HG02571 (cell line): Measurements from ENCODE around the gene CNTNAP2.
"Not testable (repeated sequence)": the region's sequence is repeated elsewhere in the genome, so short reads cannot be mapped to it uniquely, and the experiment has no call there.

ENCODE experiments used
- ATAC-seq: cut with Tn5 transposase; IDR thresholded peaks from one replicate; pipeline ENCODE4 v1.9.1; 2021; ENCODE audit warnings: mild to moderate bottlenecking, moderate library complexity; ENCODE audit not compliant: unreplicated experiment

The CNTNAP2 gene

GRCh38 chr7:147798001-147798400 is 1681.4 kb downstream of the CNTNAP2 start:
- no peak for ATAC-seq

GRCh38 chr7:147801762-147802161 is 1685.2 kb downstream of the CNTNAP2 start:
- ATAC-seq, result not testable (repeated sequence)

GRCh38 chr7:147803151-147803550 is 1686.5 kb downstream of the CNTNAP2 start:
- no peak for ATAC-seq

GRCh38 chr7:147803606-147804005 is 1687.0 kb downstream of the CNTNAP2 start:
- no peak for ATAC-seq

- ATAC-seq, result no peak
Measured at GRCh38 chr7:147804032-147804431, 1687.4 kb downstream of the CNTNAP2 start.

- ATAC-seq, result no peak
Measured at GRCh38 chr7:147805996-147806576, 1689.5 kb downstream of the CNTNAP2 start.

GRCh38 chr7:147809786-147810185 is 1693.2 kb downstream of the CNTNAP2 start:
- no peak for ATAC-seq

GRCh38 chr7:147810269-147810668 is 1693.7 kb downstream of the CNTNAP2 start:
- no peak for ATAC-seq

- no peak for ATAC-seq
Measured at GRCh38 chr7:147811923-147812322, 1695.3 kb downstream of the CNTNAP2 start.

GRCh38 chr7:147813316-147813715 is 1696.7 kb downstream of the CNTNAP2 start:
- ATAC-seq, result no peak

- ATAC-seq, result no peak
Measured at GRCh38 chr7:147818317-147818716, 1701.7 kb downstream of the CNTNAP2 start.

- no peak for ATAC-seq
Measured at GRCh38 chr7:147824671-147825070, 1708.1 kb downstream of the CNTNAP2 start.

- ATAC-seq, result no peak
Measured at GRCh38 chr7:147829016-147829415, 1712.4 kb downstream of the CNTNAP2 start.

GRCh38 chr7:147833557-147833956 is 1717.0 kb downstream of the CNTNAP2 start:
- ATAC-seq, result no peak

GRCh38 chr7:147833970-147834369 is 1717.4 kb downstream of the CNTNAP2 start:
- ATAC-seq, result no peak

GRCh38 chr7:147852833-147853232 is 1736.2 kb downstream of the CNTNAP2 start:
- ATAC-seq, result no peak

GRCh38 chr7:147857152-147858140 is 1740.8 kb downstream of the CNTNAP2 start:
- ATAC-seq, result no peak

GRCh38 chr7:147858421-147858820 is 1741.8 kb downstream of the CNTNAP2 start:
- no peak for ATAC-seq

- no peak for ATAC-seq
Measured at GRCh38 chr7:147859033-147859432, 1742.4 kb downstream of the CNTNAP2 start.

- no peak for ATAC-seq
Measured at GRCh38 chr7:147859486-147859885, 1742.9 kb downstream of the CNTNAP2 start.

GRCh38 chr7:147861058-147861716 is 1744.6 kb downstream of the CNTNAP2 start:
- no peak for ATAC-seq

- no peak for ATAC-seq
Measured at GRCh38 chr7:147861945-147862344, 1745.3 kb downstream of the CNTNAP2 start.
